ENCODE data around the gene CYTH3. TPM values are rescaled to one million over a fixed set of nuclear protein-coding genes. Genes with fewer than 3 reads are reported as not detected.

CYTH3 gene
- total and polyA plus RNA-seq, 2 donors (not counting 1 experiment from before 2014, with no cell fraction given): 39.1 to 73.3 TPM

DNA sequence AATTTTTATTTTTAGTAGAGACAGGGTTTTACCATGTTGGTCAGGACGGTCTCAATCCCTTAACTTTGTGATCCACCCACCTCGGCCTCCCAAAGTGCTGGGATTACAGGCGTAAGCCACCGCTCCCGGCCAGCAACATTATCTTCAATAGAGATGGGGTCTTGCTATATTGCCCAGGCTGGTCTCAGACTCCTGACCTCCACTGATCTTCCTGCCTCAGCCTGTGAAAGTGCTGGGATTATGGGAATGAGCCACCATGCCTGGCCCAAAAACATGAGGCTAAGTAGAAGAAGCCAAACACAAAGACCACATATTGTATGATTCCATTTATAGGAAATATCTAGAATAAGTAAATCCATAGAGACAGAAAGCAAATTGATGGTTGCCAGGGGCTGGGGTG is 19.1 kb upstream of the CYTH3 start:
- H3K27ac ChIP-seq (ENCODE audit: insufficient read depth, low read length): no peak overlapping the region
- TF ChIP-seq EZH2 (IDR thresholded peaks at IDR 0.05; ENCODE audit: low read length, missing control alignments): no peak
- H3K9me3 ChIP-seq (ENCODE audit: control insufficient read depth, insufficient read depth, low read depth, low read length): no peaks in the 10 kb centered on the region
- H3K4me2 ChIP-seq (ENCODE audit: extremely low read depth, insufficient read depth, low read length): no peak overlapping the region
- no peaks in the 10 kb centered on the region for H3K79me2 ChIP-seq (ENCODE audit: control insufficient read depth, insufficient read depth, low read length)
- no peak for DNase-seq (ENCODE audit: low read depth in 2 of 2)
- no peak overlapping the region for H2AFZ ChIP-seq (ENCODE audit: low read length)
- H3K36me3 ChIP-seq (ENCODE audit: control insufficient read depth, insufficient read depth, low read length): no peaks in the 10 kb centered on the region
- no peak overlapping the region for H3K9ac ChIP-seq (ENCODE audit: insufficient read depth, low read length)
- no peaks in the 10 kb centered on the region for H3K4me1 ChIP-seq (ENCODE audit: control insufficient read depth, extremely low read depth, insufficient read depth, low read length)
- no peaks in the 10 kb centered on the region for H4K20me1 ChIP-seq (ENCODE audit: control insufficient read depth, extremely low read depth, insufficient read depth, low read length)
- no peak overlapping the region for H3K4me3 ChIP-seq (replicated peaks in 1 of 4; ENCODE audit: control extremely low read depth in 1 of 4, insufficient read depth in 1 of 4, low read depth in 3 of 4, low read length in 4 of 4)
- H3K27me3 ChIP-seq (ENCODE audit: control insufficient read depth, insufficient read depth, low read length): no peaks in the 10 kb centered on the region

DNA sequence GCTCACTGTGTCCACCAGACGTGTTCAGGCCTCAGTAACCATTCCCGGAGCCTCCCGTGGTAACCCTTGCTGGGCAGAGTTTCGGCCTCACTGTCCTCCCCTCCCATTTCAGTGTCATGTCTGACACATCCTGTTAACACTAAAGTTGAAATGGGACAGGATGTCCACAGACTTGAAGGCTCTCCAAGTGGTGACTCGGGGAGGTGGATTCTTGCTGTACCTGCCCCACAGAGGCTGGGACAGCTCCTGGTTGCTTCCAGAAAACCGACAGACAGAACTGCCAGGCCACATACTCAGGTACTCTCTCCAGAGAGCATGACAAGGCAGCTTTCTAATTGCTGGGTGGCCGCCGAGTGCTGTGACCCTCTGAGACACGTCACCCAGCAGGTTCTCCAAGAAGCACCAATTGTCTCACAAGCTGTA is 17.9 kb upstream of the CYTH3 start:
- TF ChIP-seq EZH2 (IDR thresholded peaks at IDR 0.05; ENCODE audit: low read length, missing control alignments): no peak
- TF ChIP-seq, protein P1, sequence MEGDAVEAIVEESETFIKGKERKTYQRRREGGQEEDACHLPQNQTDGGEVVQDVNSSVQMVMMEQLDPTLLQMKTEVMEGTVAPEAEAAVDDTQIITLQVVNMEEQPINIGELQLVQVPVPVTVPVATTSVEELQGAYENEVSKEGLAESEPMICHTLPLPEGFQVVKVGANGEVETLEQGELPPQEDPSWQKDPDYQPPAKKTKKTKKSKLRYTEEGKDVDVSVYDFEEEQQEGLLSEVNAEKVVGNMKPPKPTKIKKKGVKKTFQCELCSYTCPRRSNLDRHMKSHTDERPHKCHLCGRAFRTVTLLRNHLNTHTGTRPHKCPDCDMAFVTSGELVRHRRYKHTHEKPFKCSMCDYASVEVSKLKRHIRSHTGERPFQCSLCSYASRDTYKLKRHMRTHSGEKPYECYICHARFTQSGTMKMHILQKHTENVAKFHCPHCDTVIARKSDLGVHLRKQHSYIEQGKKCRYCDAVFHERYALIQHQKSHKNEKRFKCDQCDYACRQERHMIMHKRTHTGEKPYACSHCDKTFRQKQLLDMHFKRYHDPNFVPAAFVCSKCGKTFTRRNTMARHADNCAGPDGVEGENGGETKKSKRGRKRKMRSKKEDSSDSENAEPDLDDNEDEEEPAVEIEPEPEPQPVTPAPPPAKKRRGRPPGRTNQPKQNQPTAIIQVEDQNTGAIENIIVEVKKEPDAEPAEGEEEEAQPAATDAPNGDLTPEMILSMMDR (conservative IDR thresholded peaks at IDR 0.05 in 1 of 2, IDR thresholded peaks at IDR 0.05 in 1 of 2; ENCODE audit: low read depth in 1 of 2, low read length in 2 of 2): no peak
- DNase-seq (ENCODE audit: low read depth in 2 of 2): no peak
- H3K9ac ChIP-seq (ENCODE audit: insufficient read depth, low read length): no peak overlapping the region
- H4K20me1 ChIP-seq (ENCODE audit: control insufficient read depth, extremely low read depth, insufficient read depth, low read length): no peaks in the 10 kb centered on the region
- no peaks in the 10 kb centered on the region for H3K36me3 ChIP-seq (ENCODE audit: control insufficient read depth, insufficient read depth, low read length)
- H3K4me3 ChIP-seq (replicated peaks in 1 of 4; ENCODE audit: control extremely low read depth in 1 of 4, insufficient read depth in 1 of 4, low read depth in 3 of 4, low read length in 4 of 4): no peak overlapping the region
- no peak overlapping the region for H3K27ac ChIP-seq (ENCODE audit: insufficient read depth, low read length)
- H3K79me2 ChIP-seq (ENCODE audit: control insufficient read depth, insufficient read depth, low read length): no peaks in the 10 kb centered on the region
- no peaks in the 10 kb centered on the region for H3K27me3 ChIP-seq (ENCODE audit: control insufficient read depth, insufficient read depth, low read length)
- no peaks in the 10 kb centered on the region for H3K9me3 ChIP-seq (ENCODE audit: control insufficient read depth, insufficient read depth, low read depth, low read length)
- peaks cover 2% of the 10 kb centered on the region for H3K4me1 ChIP-seq (ENCODE audit: control insufficient read depth, extremely low read depth, insufficient read depth, low read length)
- H3K4me2 ChIP-seq (ENCODE audit: extremely low read depth, insufficient read depth, low read length): no peak overlapping the region
- H2AFZ ChIP-seq (ENCODE audit: low read length): no peak overlapping the region

DNA sequence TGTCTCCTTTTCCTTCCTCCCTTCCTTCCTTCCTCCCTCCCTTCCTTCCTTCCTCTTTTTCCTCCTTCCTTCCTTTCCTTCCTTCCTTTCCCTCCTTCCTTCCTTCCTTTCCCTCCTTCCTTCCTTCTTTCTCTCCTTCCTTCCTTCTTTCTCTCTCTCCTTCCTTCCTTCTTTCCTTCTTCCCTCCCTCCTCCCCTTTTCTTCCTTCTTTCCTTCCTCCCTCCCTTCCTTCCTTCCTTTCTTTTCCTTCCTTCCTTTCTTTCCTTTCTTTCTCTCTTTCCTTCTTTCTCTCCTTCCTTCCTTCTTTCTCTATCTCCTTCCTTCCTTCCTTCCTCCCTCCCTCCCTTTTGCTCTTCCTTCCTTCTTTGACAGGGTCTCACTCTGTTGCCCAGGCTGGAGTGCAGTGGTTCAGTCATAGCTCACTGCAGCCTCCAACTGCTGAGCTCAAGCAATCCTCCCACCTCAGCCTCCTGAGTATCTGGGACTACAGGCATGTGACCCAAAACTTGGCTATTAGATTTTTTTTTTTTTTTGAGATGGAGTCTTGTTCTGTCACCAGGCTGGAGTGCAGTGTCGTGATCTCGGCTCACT is 15.9 kb upstream of the CYTH3 start:
- Histone ChIP-seq H3K4me1 (ENCODE audit: control insufficient read depth, extremely low read depth, insufficient read depth, low read length) (peaks cover 7% of the 10 kb centered on the region), H3K4me2 (ENCODE audit: extremely low read depth, insufficient read depth, low read length) (no peak overlapping the region), H2AFZ (ENCODE audit: low read length) (no peak overlapping the region), H4K20me1 (ENCODE audit: control insufficient read depth, extremely low read depth, insufficient read depth, low read length) (no peaks in the 10 kb centered on the region), H3K79me2 (ENCODE audit: control insufficient read depth, insufficient read depth, low read length) (no peaks in the 10 kb centered on the region), H3K27me3 (ENCODE audit: control insufficient read depth, insufficient read depth, low read length) (no peaks in the 10 kb centered on the region), H3K27ac (ENCODE audit: insufficient read depth, low read length) (no peak overlapping the region), H3K9me3 (ENCODE audit: control insufficient read depth, insufficient read depth, low read depth, low read length) (no peaks in the 10 kb centered on the region), H3K4me3 (replicated peaks in 1 of 4; ENCODE audit: control extremely low read depth in 1 of 4, insufficient read depth in 1 of 4, low read depth in 3 of 4, low read length in 4 of 4) (no peak overlapping the region), H3K9ac (ENCODE audit: insufficient read depth, low read length) (no peak overlapping the region), H3K36me3 (ENCODE audit: control insufficient read depth, insufficient read depth, low read length) (no peaks in the 10 kb centered on the region)
- DNase-seq (ENCODE audit: low read depth in 2 of 2): no peak
- TF ChIP-seq, protein P1 (conservative IDR thresholded peaks at IDR 0.05 in 1 of 2, IDR thresholded peaks at IDR 0.05 in 1 of 2; ENCODE audit: low read depth in 1 of 2, low read length in 2 of 2): no peak
- no peak for TF ChIP-seq EZH2 (IDR thresholded peaks at IDR 0.05; ENCODE audit: low read length, missing control alignments)

Data from fibroblast of lung (primary cell).